T-helper 2 cell treated with Interferon-gamma antibody and Interleukin-4, amounts not matched to agents 5 μg/mL and 100 μg/mL, for 36 hours (primary cell): Measurements from ENCODE around the gene NECTIN3.

Source experiments
- DNase-seq: peaks from one replicate; pipeline ENCODE4 v3.0.0; 2021; ENCODE audit warnings: low spot score
- H3K27ac Mint-ChIP-seq: one replicate; pipeline ENCODE4 v1.8.0; 2021; ENCODE audit warnings: mild to moderate bottlenecking, mixed read lengths
- H3K27me3 Mint-ChIP-seq: one replicate; pipeline ENCODE4 v1.8.0; 2021; ENCODE audit warnings: low read depth, mixed read lengths
- H3K36me3 Mint-ChIP-seq: one replicate; pipeline ENCODE4 v1.8.0; 2021; ENCODE audit warnings: low read depth, mixed read lengths
- H3K4me1 Mint-ChIP-seq: one replicate; pipeline ENCODE4 v1.8.0; 2021; ENCODE audit warnings: low read depth, mixed read lengths
- H3K4me3 Mint-ChIP-seq: one replicate; pipeline ENCODE4 v1.8.0; 2022; ENCODE audit warnings: mild to moderate bottlenecking, moderate library complexity, mixed read lengths
- H3K9me3 Mint-ChIP-seq: one replicate; pipeline ENCODE4 v1.8.0; 2021; ENCODE audit warnings: mixed read lengths

NECTIN3 gene

DNA sequence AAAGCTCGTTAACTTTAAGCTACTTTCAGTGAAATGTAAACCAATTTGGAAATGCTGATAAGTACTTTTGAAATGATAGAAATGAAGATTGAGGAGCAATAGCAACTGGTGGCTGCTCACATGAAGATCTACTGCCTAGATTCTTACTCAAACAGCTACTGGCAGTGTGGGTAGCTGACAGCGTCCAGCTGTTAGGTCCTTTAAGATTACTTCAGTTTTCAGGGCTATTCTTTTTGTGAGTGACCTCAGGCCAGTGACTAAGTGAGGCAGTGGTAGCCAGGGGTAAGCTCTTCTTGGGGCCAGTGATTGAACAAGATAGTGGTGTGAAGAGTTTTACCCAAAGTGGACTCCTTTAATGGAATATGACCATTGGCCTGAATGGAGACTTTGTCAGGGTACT lies 41.3 kb downstream of the NECTIN3 start:
- Mint-ChIP-seq H3K27ac (no peak overlapping the region), H3K9me3 (no peaks in the 10 kb centered on the region), H3K4me1 (no peaks in the 10 kb centered on the region), H3K4me3 (no peak overlapping the region), H3K27me3 (no peaks in the 10 kb centered on the region), H3K36me3 (no peaks in the 10 kb centered on the region)
- DNase-seq, result no peak

DNA sequence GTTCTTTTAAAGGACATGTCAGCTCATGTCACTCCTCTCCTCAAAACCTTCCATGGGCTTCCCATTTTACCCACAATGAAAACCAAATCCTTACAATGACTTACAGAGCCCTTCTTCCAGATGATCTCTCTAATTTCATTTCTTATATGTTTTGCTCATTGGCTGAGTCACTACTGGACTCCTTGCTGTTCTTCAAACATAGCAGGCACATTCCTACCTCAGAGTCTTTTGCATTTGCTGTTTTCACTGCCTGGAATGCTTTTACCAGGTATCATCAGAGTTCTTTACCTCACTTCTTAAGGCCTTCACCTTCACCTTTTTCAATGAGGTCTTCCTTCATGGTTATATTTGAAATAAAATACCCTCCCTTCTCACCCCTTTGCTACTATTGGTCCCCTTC lies 57.3 kb downstream of the NECTIN3 start:
- DNase-seq, result no peak
- Mint-ChIP-seq H3K36me3 (no peaks in the 10 kb centered on the region), H3K4me3 (no peak overlapping the region), H3K27ac (no peak overlapping the region), H3K4me1 (no peaks in the 10 kb centered on the region), H3K27me3 (peaks cover 5% of the 10 kb centered on the region), H3K9me3 (no peaks in the 10 kb centered on the region)

DNA sequence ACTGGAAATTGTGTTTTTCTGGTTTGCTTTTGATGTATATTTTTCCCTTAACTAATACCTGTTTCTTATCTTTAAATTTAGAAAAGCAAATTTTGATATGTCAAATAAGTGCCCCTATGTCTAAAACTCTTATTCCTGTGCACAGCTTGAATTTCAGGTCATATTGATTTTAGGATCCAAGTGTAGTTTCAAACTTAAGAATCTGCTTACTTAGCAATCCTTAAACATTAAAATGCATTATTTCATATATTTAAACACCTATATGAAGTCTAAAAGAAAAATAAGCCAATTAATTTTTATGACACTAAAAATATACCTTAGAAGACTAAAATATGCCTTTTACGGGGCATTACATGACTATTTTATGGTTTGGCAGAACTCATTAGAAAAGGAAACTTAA lies 59.2 kb downstream of the NECTIN3 start:
- Mint-ChIP-seq H3K36me3 (no peaks in the 10 kb centered on the region), H3K9me3 (no peaks in the 10 kb centered on the region), H3K4me3 (no peak overlapping the region), H3K4me1 (no peaks in the 10 kb centered on the region), H3K27me3 (peaks cover 7% of the 10 kb centered on the region), H3K27ac (no peak overlapping the region)
- no peak for DNase-seq

DNA sequence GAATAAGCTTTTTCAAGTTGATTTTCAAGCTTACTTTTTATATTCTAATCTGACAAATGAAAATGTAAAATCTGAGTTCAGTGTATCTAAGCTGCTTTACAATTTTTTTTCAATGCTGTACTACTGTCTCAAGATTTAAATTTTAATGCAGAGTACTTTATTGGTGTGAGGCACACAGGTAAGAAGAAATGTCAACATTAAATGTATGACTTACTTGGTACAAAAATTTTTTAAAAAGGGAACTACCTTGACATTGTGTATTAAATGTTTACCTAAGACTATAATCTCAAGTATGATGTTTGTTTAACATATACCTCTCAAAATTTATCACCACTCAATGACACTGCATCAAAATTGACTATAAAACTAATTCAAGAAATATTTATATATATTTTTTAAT lies 62.7 kb downstream of the NECTIN3 start:
- Mint-ChIP-seq H3K4me3 (no peak overlapping the region), H3K36me3 (no peaks in the 10 kb centered on the region), H3K4me1 (no peaks in the 10 kb centered on the region), H3K9me3 (no peaks in the 10 kb centered on the region), H3K27me3 (peaks cover 8% of the 10 kb centered on the region), H3K27ac (no peak overlapping the region)
- DNase-seq, result no peak

DNA sequence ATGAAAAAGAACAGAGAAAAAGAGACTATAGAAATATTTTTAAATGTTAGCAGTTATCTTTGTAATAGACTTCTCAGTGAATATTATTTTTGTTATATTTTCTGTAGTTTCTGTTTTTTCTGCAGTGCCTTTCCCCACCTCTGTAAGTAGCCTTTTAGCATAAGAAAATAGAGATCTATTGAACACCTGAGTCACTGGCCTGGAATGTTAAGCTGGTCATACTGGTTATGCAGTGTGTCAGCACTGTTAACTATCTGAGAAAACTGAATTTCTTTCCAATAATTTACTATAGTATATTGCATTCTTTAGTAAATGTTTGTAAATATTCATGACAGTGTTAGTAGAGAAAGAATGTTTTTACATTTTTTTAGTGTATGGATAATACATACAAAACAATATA lies 79.8 kb downstream of the NECTIN3 start:
- Mint-ChIP-seq H3K9me3 (no peaks in the 10 kb centered on the region), H3K4me1 (no peaks in the 10 kb centered on the region), H3K4me3 (no peak overlapping the region), H3K36me3 (no peaks in the 10 kb centered on the region), H3K27ac (no peak overlapping the region), H3K27me3 (peaks cover 3% of the 10 kb centered on the region)
- no peak for DNase-seq

DNA sequence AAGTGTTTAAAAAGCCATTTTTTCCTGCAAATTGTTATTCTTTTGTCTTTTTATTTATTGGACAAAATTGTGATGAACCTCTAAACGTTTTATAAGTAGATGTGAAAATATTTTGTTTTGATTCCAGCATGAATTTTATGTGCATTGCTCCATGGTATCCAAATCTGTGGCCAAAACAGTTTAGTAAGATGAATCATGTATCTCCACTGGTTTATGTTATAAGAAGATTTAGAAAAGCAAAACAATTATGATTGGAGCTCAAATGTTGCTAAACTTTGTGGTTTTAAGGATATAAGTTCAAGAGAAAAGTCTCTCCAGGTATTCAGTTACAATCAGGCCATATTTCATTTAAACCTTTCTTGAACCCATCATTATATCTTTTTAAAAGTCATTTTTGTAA lies 80.9 kb downstream of the NECTIN3 start:
- Mint-ChIP-seq H3K36me3 (no peaks in the 10 kb centered on the region), H3K27me3 (peaks cover 3% of the 10 kb centered on the region), H3K27ac (no peak overlapping the region), H3K9me3 (no peaks in the 10 kb centered on the region), H3K4me3 (no peak overlapping the region), H3K4me1 (no peaks in the 10 kb centered on the region)
- DNase-seq, result no peak

DNA sequence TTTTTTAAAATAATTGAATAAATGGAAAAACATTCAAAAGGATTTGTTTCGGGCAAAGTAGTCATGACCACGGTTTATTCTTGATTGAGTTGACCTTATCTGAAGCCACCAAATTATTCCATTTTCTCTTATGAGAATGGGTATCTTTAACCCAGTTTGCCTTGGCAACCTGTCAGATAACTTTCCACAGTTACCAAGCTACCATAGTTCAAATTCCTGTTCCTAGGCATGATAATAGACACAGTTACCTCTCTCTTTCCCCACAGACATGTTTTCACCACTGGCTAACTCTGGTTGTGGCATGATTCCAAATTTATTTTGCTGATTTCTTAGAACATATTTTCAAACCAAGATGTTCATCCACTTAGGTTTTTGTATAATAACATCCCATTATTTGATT lies 84.9 kb downstream of the NECTIN3 start:
- no peaks in the 10 kb centered on the region for H3K4me1 Mint-ChIP-seq
- no peaks in the 10 kb centered on the region for H3K27me3 Mint-ChIP-seq
- no peaks in the 10 kb centered on the region for H3K36me3 Mint-ChIP-seq
- H3K9me3 Mint-ChIP-seq, result no peaks in the 10 kb centered on the region
- H3K4me3 Mint-ChIP-seq, result no peak overlapping the region
- H3K27ac Mint-ChIP-seq, result no peak overlapping the region
- no peak for DNase-seq

DNA sequence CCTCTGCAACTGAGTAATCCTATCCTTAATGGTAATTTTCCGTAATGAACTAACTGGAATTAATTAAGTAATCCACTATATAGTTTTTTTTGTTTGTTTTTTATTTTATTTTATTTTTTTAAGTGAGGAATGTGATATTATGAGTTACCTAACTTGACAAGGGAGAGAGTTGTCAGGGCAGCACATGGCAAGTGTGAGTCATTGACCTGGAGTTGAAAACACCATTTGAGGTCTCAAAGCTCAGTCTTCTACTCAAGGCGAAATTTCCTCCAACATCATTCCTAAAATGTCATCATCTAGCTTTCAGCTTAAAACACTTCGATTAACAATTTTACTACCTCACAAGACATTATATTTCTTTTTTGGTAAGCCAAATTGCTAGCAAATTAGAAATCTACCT lies 87.8 kb downstream of the NECTIN3 start:
- Mint-ChIP-seq H3K27ac (no peak overlapping the region), H3K4me1 (no peaks in the 10 kb centered on the region), H3K27me3 (no peaks in the 10 kb centered on the region)

DNA sequence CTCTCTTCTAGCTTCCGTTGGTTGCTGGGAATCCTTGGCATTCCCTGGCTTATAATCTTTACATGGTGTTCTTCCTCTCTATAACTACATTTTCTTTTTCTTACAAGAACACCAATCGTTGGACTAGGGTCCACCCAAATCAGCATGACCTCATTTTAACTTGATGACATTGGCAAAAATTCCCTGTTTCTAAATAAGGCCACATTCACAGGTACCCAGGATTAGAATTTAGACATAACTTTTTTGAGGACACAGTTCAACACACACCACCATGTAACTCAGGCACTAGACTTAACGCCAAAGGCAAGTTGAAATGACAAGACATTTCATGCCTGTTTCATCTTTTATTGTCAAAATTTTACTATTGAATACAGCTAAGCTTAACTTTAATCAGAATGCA lies 93.0 kb downstream of the NECTIN3 start:
- Mint-ChIP-seq H3K27ac (no peak overlapping the region), H3K4me1 (no peaks in the 10 kb centered on the region), H3K9me3 (no peaks in the 10 kb centered on the region), H3K27me3 (peaks cover 10% of the 10 kb centered on the region), H3K36me3 (no peaks in the 10 kb centered on the region), H3K4me3 (no peak overlapping the region)
- no peak for DNase-seq

More for the DNA sequence above, 87.8 kb downstream of the NECTIN3 start:
- Mint-ChIP-seq H3K9me3 (no peaks in the 10 kb centered on the region), H3K36me3 (no peaks in the 10 kb centered on the region), H3K4me3 (no peak overlapping the region)
- DNase-seq, result no peak

DNA sequence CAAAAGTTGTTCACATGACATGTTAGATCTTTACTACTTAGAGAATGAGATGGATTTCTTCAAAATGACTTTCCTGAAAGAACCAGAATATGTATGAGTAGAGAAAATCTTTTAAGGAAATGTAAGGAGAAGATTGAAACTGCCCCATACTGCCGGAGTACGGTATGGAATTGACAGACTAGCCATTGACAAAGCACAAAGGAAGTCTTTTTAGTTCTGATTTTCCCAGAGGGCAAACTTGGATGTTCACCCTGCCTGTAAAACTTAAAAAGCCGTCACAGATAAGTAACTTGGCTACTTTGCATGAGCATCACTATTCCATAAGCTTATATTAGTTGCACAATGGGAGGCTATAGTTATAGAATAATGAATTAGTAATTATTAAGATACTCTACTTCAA lies 93.8 kb downstream of the NECTIN3 start:
- H3K27ac Mint-ChIP-seq, result no peak overlapping the region

DNA sequence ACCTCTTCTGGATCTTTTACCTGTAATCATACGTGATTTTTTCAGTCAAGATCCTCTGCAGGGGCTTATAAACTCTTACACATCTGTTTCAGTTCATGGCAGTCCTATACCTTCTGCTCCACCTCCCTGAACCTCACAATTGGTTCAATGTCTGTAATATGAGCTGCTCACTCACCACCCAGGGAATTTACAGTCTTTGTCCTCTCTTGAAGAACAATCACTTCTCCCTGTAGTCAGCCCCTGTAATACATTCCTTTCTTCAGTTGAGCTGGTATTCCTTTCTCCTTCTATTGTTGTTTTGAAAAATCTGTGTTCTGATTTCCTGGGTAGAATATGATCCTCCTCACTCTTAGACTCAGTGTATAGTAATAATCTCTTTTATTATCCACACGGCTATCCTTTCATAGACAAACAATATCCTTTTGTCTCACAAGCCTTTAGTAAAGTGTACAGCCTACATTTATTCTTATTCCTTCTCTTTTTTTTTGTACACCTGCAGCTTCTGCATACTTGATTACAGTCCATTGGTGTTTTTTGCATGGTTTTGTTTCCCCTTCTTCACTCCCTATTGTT lies 101.8 kb downstream of the NECTIN3 start:
- no peaks in the 10 kb centered on the region for H3K4me1 Mint-ChIP-seq
- H3K9me3 Mint-ChIP-seq, result no peaks in the 10 kb centered on the region
- H3K27ac Mint-ChIP-seq, result no peak overlapping the region
- peaks cover 8% of the 10 kb centered on the region for H3K27me3 Mint-ChIP-seq
- H3K36me3 Mint-ChIP-seq, result no peaks in the 10 kb centered on the region
- no peak for DNase-seq
- no peak overlapping the region for H3K4me3 Mint-ChIP-seq

More for the DNA sequence above, 93.8 kb downstream of the NECTIN3 start:
- no peaks in the 10 kb centered on the region for H3K36me3 Mint-ChIP-seq
- peaks cover 10% of the 10 kb centered on the region for H3K27me3 Mint-ChIP-seq
- H3K4me1 Mint-ChIP-seq, result no peaks in the 10 kb centered on the region
- H3K4me3 Mint-ChIP-seq, result no peak overlapping the region
- no peak for DNase-seq
- no peaks in the 10 kb centered on the region for H3K9me3 Mint-ChIP-seq

DNA sequence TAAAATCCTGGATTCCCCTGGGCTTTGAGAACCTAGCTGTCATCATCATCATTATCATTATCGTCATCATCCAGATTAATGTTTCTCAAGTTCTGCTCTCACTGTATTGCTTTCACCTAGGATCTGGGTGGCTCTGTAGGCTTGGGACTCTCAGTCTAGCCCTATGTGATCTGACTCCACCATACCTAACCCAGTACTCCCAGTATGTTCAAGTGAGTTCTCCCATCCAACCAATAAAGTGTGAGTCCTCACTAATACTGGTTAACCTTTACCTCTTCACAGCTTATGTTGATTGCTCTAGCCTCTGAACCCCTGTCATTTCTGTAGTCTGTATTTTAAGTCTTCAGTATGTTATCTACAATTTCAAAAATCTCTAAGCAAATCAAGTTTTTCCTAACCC lies 102.3 kb downstream of the NECTIN3 start:
- Mint-ChIP-seq H3K27ac (no peak overlapping the region), H3K27me3 (peaks cover 10% of the 10 kb centered on the region), H3K9me3 (no peaks in the 10 kb centered on the region), H3K4me3 (no peak overlapping the region), H3K4me1 (no peaks in the 10 kb centered on the region), H3K36me3 (no peaks in the 10 kb centered on the region)
- DNase-seq, result no peak

DNA sequence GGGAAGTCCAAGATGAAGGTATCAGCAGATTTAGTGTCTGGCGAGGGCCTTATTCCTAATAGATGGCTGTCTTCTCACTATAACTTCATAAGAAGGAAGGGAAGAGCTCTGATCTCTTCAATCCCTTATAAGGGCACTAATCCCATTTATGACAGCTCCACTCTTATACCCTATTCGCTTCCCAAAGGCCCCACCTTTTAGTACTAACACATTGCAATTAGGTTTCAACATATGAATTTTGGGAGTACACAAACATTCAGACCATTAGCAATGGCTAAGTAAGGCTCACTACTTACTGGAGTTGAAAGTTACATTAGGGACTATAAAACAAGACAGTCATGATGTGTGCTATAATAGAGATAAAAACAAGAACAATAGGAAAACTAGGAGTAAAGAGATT lies 118.9 kb downstream of the NECTIN3 start:
- Mint-ChIP-seq H3K4me3 (no peak overlapping the region), H3K27ac (no peak overlapping the region), H3K27me3 (peaks cover 3% of the 10 kb centered on the region), H3K4me1 (peaks cover 16% of the 10 kb centered on the region), H3K9me3 (no peaks in the 10 kb centered on the region), H3K36me3 (peaks cover 3% of the 10 kb centered on the region)
- no peak for DNase-seq

DNA sequence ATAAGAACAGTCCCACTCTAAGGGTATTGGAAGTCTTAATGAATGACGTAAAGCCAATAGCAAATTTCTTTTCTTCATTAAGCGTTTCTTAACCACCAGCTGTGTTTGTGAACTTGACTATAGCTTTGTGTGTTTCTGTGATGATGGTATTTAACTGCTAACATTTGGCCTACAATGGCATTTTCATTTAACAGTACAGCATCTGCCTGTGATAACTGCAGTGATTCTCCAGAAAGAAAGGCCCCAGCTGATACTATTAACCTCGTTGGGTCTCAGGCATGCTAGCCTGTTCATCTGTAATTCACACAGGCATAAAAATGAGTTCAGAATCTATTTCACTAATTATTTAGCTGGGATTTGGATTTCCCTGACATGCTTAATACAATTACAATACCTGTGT lies 121.9 kb downstream of the NECTIN3 start:
- peaks cover 20% of the 10 kb centered on the region for H3K4me1 Mint-ChIP-seq
- peaks cover 3% of the 10 kb centered on the region for H3K36me3 Mint-ChIP-seq
- DNase-seq, result no peak
- H3K27me3 Mint-ChIP-seq, result no peaks in the 10 kb centered on the region
- no peaks in the 10 kb centered on the region for H3K9me3 Mint-ChIP-seq
- no peak overlapping the region for H3K27ac Mint-ChIP-seq
- H3K4me3 Mint-ChIP-seq, result no peak overlapping the region

DNA sequence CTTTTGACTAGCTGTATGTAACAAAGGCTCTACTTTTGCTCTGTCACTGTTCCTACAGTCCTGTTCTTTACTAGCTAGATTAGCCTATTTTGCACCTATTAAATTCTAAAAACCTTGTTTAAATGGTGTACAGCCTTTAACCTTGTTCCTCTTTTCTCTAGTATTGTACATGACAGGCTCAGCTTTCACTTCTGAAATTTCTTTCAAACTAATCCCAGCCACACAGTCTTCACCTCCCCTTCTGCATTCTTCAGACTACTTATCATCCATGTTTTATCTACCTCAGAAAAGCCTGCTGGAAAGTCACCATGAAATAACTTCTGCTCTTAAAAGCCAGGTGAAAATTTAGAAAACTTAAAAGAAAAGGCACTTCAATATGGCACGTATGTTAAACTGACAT lies 122.4 kb downstream of the NECTIN3 start:
- Mint-ChIP-seq H3K27ac (no peak overlapping the region), H3K36me3 (peaks cover 3% of the 10 kb centered on the region), H3K4me1 (peaks cover 20% of the 10 kb centered on the region), H3K9me3 (no peaks in the 10 kb centered on the region), H3K27me3 (no peaks in the 10 kb centered on the region), H3K4me3 (no peak overlapping the region)
- no peak for DNase-seq
